Posterior vena cava (tissue), 2 donors: ENCODE results near the gene MYNN. TPM values are rescaled to one million over a fixed set of nuclear protein-coding genes. Genes with fewer than 3 reads are reported as not detected.

Experiments used
- DNase-seq: peaks from one replicate; pipeline ENCODE4 v3.0.0-alpha.2; 2020; ENCODE audit warnings: low spot score
- intact Hi-C, 2 donors: fragments of 100-400 bp; cut with DNase I; formaldehyde crosslinking; loops; one replicate each; pipeline versions ENCODE4 v1.14.1 to v1.14.2; 2022 to 2023
- total RNA-seq, 2 donors: library from RNA; stranded (reverse); fragmentation: NEBNext Ultra II Directional; extraction: Animal tissue kit (Norgen Biotek cat#: 25700); gene quantifications; one replicate each; pipeline ENCODE4 v1.2.1, GENCODE V29; 2021
- donor health status: DM: yes; HTN: yes; CAD: no.
- donor health status: DM: yes; HTN: yes; CAD: no.

The MYNN gene
- total RNA-seq, 2 donors from 2014 or later = 15.0 to 17.4 TPM

- DNase-seq = no peak
- intact Hi-C loops = no loop called here
These were observed 42.5 kb downstream of the MYNN start for GRCh38 chr3:169815590-169816150.

GRCh38 chr3:169818316-169818715 is 45.1 kb downstream of the MYNN start:
- intact Hi-C loops = no loop called here
- DNase-seq = no peak

GRCh38 chr3:169822091-169822490 is 48.9 kb downstream of the MYNN start:
- intact Hi-C loops = no loop called here
- DNase-seq = no peak

- DNase-seq = no peak
- intact Hi-C loops = no loop called here
These were observed 49.3 kb downstream of the MYNN start for GRCh38 chr3:169822540-169822939.

- intact Hi-C loops = no loop called here
- DNase-seq = no peak
These were observed 49.8 kb downstream of the MYNN start for GRCh38 chr3:169822983-169823382.

GRCh38 chr3:169825316-169825715 is 52.1 kb downstream of the MYNN start:
- intact Hi-C loops = no loop called here
- DNase-seq = no peak

GRCh38 chr3:169827712-169828111 is 54.5 kb downstream of the MYNN start:
- intact Hi-C loops = no loop called here
- DNase-seq = no peak

GRCh38 chr3:169835533-169835932 is 62.3 kb downstream of the MYNN start:
- DNase-seq = no peak
- intact Hi-C loops = no loop called here

- no peak for DNase-seq
- intact Hi-C loops = no loop called here
These were observed 63.1 kb downstream of the MYNN start for GRCh38 chr3:169836078-169836941.

GRCh38 chr3:169836942-169837275 is 63.7 kb downstream of the MYNN start:
- intact Hi-C loops = no loop called here
- no peak for DNase-seq

GRCh38 chr3:169838511-169839030 is 65.4 kb downstream of the MYNN start:
- intact Hi-C loops = no loop called here
- no peak for DNase-seq

Other genes with a start within 250 kb of the MYNN start
- 10 to 100 TPM; 18.3 to 26.6 TPM for gene MECOM, start 109.7 kb upstream of the MYNN start, total RNA-seq
- 1 to 10 TPM; 2.6 to 6.3 TPM for gene TERC, start 8.3 kb upstream of the MYNN start, total RNA-seq
- 1 to 10 TPM; 2.2 to 2.4 TPM for gene ACTRT3, start 3.8 kb upstream of the MYNN start, total RNA-seq
- gene LRRIQ4, start 39.5 kb downstream of the MYNN start, total RNA-seq = not detected
- gene LRRC34, start 39.5 kb downstream of the MYNN start, total RNA-seq = 1 to 10 TPM; 1.9 to 4.8 TPM
- not detected for gene LRRC31, start 96.5 kb downstream of the MYNN start, total RNA-seq
- gene SAMD7, start 138.2 kb downstream of the MYNN start, total RNA-seq = not detected
- 100 to 1,000 TPM; 151 to 155 TPM for gene SEC62, start 193.4 kb downstream of the MYNN start, total RNA-seq